Urothelium cell line (cell line): ENCODE measurements around the gene DNAJC18.
"Not testable (repeated sequence)": the region's sequence is repeated elsewhere in the genome, so short reads cannot be mapped to it uniquely, and the experiment has no call there.

ENCODE experiments used
- DNase-seq: peaks from one replicate; pipeline ENCODE4 v3.0.0; 2011; ENCODE audit warnings: low spot score, mixed read lengths
- FAIRE-seq: peaks from 2 replicates; lab custom pipeline; 2011; peaks lifted over from hg19 to GRCh38; lab: Jason Lieb, UNC

The DNAJC18 gene

DNA sequence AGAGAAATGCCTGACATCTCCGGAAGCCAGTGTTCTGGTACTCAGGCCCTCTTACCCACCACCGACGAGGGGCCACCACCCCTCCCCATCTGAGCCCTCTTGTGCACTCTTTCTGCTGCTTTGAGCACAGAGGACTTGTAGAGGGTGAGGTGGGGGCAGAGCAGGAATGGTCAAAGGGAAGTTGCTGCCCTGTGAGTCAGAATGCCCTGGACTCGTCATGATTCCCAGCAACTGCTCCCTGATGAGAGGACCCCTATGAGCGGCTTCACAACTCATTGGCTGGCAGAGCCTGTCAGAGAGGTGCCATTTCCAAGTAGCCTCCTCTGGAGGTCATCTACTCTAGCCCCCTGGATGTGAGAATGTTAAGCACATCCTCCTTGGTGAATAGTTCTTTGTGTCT, 22.4 kb upstream of the DNAJC18 start:
- DNase-seq (no peak), FAIRE-seq (no peak)

DNA sequence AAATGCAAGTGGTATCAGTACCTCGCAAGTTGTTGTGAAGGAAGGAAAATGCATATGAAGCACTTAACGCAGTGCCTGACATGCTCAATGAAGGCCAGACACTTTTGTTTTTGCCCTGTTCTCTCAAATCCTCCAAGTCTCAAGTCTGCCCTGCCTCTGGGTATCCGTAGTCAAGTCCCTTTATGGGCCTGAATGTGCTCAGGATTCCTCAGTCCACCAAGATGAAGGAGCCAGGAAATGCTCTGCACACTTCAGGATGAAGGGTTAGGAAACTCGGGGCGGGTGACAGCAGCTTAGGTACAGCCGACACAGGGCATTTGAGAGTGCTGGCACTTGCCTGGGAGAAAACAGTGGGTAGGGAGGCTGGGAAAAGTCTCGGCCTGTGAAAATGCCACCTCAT, 21.9 kb upstream of the DNAJC18 start:
- FAIRE-seq: no peak
- DNase-seq: no peak

DNA sequence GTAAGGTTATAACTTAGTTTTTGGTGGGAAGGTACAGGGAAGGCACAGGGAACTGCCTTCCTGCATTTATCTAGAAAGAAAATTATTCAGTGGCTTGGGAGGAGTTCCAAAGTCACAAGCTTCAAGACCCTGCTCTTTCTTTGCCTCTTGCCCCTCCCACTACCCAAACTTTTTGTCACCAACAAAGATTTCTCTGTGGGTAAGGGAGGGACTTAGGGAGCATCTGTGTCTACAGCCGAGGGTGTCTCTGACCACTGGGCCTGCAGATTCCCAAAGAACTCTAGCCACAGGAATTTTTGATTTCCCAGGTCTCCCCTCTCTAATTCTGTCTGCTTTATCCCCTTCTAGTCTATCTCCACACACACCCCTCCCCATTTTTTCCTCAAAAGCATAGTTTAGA, 21.1 kb upstream of the DNAJC18 start:
- FAIRE-seq (no peak), DNase-seq (no peak)

DNA sequence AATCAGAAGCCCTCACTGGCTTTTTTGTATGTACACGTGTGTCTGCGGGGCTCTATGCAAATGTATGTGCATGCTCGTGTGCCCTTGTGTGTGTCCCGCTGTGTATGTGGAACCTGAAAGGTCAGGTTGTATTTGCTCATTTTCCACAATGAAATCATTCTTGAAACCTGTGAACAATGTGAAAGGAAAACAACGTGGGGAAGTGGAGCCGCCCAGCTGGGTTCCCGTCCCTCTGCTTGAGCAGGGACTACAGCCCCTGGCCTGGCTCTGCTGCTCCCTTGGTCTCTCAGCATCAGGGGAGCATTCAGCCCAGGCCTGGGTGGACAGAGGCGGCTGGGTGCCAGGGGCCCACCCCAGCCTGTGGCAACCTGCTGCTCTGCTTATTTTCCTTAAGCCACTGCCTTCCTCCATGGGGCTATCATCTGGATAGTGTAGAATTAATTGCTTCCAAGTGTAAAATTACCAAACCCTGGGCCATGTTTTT, 20.2 kb upstream of the DNAJC18 start:
- no peak for DNase-seq
- no peak for FAIRE-seq

DNA sequence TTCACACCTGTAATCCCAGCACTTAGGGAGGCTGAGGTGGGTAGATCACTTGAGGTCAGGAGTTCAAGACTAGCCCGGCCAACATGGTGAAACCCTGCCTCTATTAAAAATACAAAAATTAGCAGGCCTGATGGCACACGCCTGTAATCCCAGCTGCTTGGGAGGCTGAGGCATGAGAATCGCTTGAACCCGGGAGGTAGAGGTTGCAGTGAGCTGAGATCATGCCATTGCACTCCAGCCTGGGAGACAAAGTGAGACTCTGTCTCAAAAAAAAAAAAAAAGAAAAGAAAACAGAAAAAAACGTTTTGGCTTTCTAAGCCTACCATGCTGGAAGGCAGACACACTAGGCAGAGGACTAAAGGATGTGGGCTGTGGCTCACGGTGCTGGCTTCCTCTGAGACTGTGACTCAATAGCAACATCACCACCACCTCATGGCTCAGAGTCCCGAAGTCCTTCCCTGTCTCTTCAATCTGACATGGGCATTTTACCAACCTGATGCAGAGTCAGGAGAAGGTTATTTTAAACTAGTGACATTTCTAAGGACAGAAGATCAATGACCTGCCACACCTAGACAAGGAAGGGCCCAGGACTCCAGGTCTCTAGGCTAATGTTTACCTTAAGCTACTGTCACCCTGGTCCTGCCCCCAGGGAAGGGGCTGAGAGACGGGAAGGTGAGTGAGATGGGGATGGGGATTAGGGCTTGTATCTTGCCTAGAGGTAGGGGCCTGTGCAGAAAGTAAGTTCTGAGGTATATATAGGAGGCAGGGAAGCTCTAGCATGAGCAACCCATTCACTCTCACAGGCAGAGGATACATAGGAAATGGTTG, 19.5 kb upstream of the DNAJC18 start:
- FAIRE-seq (no peak), DNase-seq (peak; percentile 37)

DNA sequence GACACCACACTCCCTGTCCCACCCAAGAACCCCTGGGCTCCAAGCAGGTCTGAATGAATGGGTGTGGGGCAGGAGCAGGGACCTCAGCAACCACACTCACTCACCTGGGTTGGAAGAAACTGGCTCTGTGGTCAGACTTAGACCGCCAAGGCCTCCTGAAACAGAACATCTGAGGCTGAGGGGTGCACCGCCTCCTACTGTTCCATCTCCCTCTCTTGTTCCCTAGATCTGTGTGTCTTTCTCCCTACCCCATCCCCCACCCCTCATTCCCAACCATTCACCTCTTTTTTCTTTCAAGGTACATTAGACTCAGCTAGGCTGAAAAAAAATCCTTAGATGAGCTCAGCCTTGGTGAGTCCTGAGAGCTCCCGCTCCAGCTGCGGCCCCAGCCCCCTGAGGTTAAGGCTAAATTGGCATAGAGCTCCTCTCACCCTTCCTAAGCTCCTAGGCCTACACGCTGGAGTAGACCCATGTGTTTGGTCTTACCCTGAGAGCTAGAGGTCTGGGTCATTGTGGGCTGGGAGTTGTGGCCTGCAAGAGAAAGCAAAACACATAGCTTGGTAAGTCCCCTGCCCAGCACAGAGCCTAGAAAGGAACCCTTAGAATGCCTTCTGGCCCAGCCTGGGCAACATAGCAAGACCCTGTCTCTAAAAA, 18.5 kb upstream of the DNAJC18 start:
- FAIRE-seq (no peak), DNase-seq (no peak)

DNA sequence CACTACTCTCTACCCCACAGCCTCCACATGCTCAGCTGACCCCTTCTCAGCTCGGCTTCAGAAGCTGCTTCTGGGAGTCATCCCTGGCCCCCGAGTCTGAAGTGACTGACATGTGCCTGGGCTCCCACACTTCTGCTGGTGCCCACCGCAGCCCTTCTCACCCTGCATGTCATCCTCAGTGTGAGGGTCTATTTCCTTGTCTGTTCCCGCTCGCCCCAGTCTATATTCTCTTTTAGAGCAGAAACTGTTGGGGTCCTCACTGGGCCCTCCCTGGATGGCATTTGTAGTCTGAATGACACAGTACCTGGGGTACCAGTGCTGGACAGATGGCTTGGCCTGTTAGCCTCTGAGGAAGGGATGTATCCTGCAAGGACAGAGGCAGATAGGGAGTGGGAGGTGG, 17.9 kb upstream of the DNAJC18 start:
- DNase-seq (no peak), FAIRE-seq (no peak)

DNA sequence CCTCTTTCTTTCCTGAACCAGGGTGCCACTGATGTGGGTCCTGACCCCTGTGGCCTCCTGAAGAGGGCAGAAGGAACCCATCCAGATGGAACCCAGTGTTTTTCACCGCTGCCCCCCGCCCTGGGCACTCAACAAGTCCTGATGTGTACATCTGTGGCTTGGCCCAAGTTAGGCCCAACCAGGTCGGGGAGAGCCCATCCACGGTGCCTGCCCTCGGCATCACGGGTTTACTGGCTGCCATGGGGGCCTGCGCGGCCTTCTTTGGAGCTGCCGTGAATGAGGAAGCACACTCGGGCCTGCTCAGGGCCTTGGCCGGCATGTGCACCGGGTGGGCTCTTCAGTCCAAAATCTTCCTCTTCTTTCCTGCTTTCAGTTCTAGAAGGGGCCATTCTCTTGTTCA, 17.5 kb upstream of the DNAJC18 start:
- no peak for FAIRE-seq
- DNase-seq: no peak

DNA sequence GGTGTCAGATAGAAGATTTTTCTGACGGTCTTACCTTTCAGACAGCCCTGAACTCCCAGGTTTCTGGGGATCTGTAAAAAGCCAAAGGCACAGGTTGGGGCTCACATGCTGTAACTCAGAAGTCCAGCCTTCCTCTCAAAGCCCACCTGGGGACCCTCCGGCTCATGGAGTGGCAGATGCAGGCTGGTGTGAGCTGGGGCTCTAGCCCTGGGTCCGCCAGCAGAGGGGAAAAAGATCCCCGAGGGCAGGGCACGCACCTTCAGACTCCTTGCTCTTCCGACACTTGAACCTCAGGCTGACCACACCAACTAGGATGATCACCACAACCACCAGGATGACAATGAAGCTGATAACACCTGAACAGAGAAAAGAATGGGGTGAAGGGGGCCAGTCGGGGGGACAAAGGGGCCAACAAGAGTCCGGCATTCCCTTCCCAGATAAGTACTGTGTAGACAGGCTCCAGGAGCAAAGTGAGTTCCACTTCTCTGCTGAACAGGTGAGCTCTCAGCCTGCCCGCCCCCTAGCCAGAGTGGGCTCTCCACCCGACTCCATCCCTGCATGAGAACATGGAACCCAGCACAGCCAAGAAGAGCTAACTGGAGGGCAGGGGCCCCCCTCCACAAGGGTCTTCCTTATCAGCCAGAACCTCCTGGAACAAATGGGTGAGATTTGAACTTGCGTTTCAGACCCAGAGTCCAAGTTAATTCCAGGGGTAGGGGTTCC, 15.4 kb upstream of the DNAJC18 start:
- no peak for FAIRE-seq

DNA sequence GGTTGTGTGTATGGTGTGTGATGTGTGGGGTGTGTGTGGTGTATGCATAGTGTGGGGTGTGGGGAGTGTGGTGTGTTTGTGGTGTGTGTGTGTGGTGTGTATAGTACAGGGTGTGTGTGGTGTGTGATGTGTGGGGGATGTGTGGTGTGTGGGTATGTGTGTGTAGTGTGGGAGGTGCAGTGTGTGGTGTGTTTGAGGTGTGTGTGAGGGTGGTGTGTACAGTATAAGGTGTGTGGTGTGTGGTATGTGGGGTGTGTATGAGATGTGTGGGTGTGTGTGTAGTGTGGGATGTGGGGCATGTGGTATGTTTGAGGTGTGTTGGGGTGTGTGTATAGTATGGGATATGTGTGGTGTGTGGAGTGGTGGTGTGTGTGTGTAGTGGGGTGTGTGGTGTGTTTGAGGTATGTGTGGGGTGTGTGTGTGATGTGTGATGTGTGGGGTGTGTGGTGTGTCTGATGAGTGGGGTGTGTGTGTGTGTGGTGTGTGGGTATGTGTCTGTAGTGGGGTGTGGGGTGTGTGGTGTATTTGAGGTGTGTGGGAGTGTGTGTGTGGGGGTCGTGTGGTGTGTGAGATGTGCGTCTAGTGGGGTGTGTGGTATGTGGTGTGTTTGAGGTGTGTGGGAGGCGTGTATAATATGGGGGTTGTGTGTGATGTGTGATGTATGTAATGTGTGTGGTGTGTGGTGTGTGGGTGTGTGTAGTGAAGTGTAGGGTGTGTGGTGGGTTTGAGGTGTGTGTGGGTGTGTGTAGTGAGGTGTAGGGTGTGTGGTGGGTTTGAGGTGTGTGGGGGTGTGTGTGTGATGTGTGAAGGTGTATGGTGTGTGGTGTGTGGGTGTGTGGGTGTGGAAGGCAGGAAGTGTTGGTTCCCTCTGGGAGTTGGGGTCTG, 14.6 kb upstream of the DNAJC18 start:
- DNase-seq (no peak), FAIRE-seq (no peak)

More for the DNA sequence above, 15.4 kb upstream of the DNAJC18 start:
- DNase-seq: no peak

DNA sequence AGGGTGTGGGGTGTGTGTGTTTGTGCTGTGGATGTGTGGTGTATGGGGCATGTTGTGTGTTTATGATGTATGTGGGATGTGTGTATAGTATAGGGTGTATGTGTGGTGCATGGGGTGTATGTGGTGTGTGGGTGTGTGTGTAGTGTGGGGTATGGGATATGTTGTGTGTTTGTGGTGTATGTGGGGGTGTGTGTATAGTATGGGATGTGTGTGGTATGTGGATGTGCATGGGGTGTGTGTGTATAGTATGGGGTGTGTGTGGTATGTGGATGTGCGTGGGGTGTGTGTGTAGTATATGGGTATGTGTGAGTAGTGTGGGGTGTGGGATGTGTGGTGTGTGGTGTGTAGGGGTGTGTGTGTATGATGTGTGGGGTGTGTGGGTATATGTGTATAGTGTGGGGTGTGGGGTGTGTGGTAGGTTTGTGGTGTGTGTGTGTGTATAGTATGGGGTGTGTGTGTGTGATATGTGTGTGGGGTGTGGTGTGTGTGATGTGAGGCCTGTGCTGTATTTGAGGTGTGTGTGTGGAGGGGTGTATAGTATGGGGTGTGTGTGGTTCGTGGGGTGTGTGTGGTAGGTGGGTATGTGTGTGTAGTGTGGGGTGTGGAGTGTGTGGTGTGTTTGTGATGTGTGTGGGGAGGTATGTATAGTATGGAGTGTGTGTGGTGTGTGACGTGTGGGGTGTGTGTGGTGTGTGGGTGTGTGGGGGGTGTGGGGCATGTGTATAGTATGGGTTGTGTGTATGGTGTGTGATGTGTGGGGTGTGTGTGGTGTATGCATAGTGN, 12.7 kb upstream of the DNAJC18 start:
- FAIRE-seq (no peak), DNase-seq (no peak)

DNA sequence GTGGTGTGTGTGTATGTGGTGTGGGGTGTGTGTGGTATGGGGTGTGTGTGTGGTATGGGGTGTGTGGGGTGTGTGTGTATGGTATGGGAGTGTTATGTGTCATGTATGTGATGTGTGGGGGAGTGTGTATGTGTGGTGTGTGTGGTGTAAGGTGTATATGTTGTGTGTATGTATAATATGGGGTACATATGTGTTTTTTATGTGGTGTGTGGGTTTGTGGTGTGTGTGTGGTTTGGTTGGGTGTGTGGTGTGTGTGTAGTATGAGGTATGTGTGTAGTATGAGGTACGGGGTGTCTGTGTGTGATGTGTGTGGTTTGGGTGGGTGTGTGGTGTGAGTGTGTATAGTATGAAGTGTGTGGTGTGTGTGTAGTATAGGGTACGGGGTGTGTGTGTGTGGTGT, 11.9 kb upstream of the DNAJC18 start:
- FAIRE-seq (no peak), DNase-seq (no peak)

DNA sequence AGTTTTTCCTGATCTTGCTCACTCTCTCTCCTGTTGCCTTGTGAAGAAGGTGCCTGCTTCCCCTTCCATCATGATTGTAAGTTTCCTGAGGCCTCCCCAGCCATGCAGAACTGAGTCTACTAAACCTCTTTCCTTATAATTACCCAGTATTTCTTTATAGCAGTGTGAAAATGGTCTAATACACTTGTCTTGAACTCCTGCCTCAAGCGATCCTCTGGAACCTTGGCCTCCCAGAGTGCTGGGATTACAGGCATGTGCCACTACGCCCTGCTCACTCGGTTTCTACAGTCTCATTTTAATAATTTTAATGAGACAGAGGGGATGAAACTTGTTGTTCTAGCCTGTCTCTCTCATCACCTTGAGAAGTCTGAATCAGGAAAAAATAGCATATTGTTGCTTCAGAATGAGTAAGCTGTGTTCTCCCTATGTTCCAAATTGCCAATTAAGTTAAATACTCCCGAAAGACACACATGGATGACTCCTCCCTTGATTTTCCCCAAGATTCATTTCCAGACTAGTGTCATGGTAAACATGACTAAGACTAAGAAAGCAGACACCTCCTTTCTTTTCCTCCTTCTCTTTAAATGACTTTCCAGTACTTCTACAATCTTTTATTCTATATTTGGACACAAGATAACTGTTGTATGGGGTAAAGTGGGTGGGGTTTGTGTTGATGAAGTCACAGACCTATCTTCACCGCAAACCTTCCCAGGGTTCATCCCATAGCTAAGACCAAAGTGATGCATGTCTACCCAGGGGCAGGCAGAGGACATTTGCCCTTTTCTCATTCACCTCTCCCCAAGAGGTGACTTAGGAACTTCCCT, 7.8 kb upstream of the DNAJC18 start:
- FAIRE-seq (no peak), DNase-seq (no peak)

DNA sequence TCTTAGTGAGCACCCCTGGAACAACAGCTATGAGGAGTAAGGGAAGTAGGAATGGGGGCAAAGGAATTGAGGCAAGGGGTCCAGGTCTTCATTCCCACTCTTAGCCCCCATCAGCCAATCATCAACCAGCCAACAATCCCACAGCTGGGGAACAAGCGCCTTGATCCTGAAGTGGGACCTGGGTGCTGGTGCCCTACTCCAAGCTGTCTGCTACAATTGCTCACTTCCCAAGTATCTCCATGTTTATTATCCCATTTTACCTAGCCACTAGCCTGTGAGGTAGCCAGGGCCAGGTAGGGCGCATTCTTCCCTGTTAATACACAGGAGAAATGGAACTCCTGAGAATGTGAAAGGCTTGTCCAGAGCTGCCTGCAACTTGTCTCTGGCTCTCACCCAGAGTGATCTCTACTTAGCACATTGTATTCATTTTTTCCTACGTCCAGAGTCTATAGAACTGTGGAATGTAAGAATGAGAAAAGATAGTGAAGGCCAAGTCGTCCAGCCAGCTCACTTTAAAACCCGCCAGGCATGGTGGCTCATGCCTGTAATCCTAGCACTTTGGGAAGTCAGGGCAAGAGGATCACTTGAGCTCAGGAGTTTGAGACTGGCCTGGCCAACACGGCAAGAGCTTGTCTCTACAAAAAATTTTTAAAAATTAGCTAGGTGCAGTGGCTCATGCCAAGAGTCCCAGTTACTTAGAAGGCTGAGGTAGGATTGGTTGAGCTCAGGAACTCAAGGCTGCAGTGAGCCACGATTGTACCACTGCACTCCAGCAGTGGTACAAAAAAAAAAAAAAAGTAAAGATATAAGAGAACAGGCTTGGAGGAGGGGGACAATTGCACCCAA, 6.2 kb upstream of the DNAJC18 start:
- DNase-seq (no peak), FAIRE-seq (no peak)

DNA sequence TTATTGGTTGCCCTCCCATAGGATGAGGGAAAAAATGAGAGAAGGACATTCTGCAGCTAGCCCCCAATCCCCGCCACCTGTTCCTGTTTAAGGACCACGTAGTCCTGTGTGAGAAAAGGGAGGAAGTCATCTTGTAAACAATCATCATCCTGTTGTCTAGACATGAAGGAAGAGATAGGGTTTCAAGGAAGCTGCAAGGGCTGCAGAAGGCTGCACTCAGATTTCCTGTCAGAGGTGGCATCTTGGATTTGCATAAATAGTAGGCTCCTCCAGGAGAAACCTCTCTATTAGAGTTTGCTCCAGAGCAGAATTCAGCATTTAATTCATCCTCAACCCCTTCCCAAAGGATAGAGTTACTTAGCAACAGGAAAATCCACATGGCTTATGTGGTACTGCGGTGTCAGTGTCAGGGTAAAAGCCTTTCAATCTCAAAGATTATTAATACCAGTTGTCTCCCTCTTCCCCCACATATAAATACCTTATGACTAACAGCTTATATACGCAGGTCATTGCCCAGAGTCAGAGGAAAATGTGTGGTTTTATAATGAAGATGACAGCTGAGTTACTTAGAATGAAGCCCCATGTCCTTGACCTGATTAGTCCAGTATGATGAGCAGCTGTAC, 4.6 kb upstream of the DNAJC18 start:
- DNase-seq: peak; percentile 38

DNA sequence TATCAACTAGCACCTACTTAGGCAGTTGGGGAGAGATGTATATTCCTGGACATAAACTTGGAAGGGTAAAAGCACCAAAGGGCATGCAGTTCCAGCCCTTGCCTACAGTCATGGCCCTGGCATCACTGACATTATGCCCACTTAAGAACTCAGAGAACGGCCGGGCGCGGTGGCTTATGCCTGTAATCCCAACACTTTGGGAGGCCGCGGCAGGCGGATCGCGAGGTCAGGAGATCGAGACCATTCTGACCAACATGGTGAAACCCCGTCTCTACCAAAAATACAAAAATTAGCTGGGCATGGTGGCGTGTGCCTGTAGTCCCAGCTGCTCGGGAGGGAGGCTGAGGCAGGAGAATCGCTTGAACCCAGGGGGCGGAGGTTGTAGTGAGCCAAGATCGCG, 1.1 kb upstream of the DNAJC18 start:
- not testable (repeated sequence) for FAIRE-seq, DNase-seq

More for the DNA sequence above, 4.6 kb upstream of the DNAJC18 start:
- FAIRE-seq: no peak

DNA sequence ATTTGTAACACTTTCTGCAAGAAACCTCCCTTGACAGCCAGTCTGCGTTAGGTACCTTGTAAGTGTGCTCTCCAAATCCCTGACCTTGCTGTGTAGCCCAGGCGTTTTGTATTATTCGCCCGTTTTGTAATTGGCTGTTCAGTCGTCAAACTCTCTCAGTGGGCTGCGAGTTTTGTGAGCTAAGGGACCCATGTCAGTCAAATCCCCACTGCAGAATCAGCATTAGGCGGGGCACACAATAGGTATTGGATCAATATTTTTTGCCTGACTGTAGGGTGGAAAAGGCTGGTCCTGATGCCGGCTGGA, 665 bp downstream of the DNAJC18 start:
- DNase-seq (no peak), FAIRE-seq (no peak)

DNA sequence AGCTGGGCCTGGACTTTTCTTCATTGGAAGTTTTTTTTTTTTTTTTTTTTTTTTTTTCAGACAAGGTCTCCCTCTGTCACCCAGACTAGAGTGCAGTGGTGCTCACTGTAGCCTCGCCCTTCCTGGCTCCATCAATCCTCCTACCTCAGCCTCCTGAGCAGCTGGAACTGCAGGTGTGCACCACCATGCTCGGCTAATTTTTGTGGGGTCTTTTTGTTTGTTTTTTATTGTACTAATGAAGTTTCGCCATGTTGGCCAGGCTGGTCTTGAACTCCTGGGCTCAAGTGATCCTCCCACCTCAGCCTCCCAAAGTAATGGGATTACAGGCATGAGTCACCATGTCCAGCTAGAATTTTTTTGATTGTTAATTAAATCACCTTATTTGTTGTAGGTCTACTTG, 3.6 kb downstream of the DNAJC18 start:
- FAIRE-seq (no peak), DNase-seq (no peak)
